GM18870 (cell line): ENCODE data around the gene GPR137C.
"Not testable (repeated sequence)": the region's sequence is repeated elsewhere in the genome, so short reads cannot be mapped to it uniquely, and the experiment has no call there.

Source experiments
- ATAC-seq: cut with Tn5 transposase; IDR thresholded peaks from one replicate; pipeline ENCODE4 v1.9.1; 2021; ENCODE audit warnings: moderate library complexity; ENCODE audit not compliant: unreplicated experiment

Gene GPR137C

DNA sequence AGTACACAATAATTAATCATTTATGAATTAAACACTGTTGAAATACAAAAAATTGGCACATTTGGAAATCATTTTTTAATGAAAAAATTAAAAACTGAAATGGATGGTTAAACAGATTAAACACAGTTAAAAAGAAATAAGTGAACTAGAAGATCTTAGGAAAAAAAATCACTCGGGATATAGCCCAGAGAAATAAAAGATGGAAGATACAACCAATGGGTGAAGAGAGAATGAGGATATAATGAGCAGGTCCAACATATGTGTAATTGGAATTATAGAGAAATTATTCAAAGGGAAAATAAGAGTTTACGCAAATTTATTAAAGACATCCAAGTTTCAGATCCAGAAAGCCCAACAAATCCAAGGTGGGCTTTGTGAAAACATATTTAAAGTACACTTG lies 6.1 kb downstream of the GPR137C start:
- ATAC-seq, result no peak

DNA sequence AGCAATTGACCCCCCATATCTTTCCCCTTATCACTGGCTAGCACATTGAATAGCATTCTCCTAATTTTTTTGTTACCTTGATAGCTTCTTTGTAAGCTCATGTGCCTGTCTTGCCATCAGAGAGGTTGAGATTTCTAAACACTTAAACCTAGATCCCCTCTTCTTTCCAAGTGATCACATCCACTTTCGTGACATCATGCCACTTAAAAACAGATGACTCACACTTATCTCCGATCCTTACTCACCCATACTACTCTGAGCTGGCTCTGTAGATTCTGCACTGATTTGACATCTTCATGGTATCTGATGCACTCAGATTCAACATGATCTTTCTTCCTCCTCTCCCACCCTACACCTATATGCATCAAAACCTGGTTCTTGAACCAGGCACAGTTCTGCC lies 10.5 kb downstream of the GPR137C start:
- ATAC-seq, result no peak

DNA sequence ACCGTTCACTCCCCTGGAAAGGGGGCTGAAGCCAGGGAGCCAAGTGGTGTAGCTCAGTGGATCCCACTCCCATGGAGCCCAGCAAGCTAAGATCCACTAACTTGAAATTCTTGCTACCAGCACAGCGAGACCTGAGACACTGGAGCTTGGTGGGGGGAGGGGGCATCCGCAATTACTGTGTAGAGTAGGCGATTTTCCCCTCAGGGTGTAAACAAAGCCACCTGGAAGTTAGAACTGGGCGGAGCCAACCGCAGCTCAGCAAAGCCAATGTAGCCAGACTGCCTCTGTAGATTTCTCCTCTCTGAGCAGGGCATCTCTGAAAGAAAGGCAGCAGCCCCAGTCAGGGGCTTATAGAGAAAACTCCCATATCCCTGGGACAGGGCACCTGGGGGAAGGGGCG lies 15.8 kb downstream of the GPR137C start:
- not testable (repeated sequence) for ATAC-seq

- no peak for ATAC-seq
Measured at GRCh38 chr14:52575858-52576257, 23.2 kb downstream of the GPR137C start.

GRCh38 chr14:52583544-52583943 lies 30.9 kb downstream of the GPR137C start:
- no peak for ATAC-seq

DNA sequence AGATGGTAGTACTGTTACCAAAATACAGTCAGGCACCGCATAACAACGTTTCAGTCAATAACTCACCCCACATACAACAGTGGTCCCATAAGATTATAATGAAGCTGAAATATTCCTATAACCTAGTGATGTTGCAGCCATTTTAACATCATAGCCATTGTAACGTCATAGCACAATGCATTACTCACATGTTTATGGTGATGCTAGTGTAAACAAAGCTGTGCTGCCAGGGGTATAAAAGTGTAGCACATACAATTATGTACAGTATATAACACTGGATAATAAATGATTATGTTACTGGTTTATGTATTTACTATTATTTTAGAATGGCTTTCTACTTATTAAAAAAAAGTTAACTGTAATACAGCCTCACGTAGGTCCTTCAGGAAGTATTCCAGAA lies 37.0 kb downstream of the GPR137C start:
- no peak for ATAC-seq

DNA sequence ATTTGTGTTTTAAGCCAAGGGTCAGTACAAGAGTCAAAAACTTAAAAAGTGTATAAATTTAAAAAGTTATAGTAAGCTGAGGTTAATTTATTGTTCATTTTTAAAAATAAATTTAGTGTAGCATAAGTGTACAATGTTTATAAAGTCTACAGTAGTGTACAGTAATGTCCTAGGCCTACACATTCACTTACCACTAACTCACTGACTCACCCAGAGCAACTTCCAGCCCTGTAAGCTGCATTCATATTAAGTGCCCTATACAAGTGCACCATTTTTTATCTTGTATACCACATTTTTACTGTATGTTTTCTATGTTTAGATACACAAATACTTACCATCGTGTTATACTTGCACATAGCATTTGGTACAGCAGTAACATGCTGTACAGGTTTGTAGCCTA lies 37.7 kb downstream of the GPR137C start:
- no peak for ATAC-seq

DNA sequence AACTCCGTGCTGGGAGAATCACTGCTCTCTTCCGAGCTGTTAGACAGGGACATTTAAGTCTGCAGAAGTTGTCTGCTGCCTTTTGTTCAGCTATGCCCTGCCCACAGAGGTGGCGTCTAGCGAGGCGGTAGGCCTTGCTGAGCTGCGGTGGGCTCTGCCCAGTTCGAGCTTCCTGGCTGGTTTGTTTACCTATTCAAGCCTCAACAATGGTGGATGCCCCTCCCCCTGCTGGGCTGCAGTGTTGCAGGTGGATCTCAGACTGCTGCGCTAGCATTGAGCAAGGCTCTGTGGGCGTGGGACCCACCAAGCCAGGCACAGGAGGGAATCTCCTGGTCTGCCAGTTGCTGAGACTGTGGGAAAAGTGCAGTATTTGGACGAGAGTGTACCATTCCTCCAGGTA lies 43.7 kb downstream of the GPR137C start:
- ATAC-seq, result no peak

GRCh38 chr14:52596861-52597260 lies 44.2 kb downstream of the GPR137C start:
- ATAC-seq, result no peak

DNA sequence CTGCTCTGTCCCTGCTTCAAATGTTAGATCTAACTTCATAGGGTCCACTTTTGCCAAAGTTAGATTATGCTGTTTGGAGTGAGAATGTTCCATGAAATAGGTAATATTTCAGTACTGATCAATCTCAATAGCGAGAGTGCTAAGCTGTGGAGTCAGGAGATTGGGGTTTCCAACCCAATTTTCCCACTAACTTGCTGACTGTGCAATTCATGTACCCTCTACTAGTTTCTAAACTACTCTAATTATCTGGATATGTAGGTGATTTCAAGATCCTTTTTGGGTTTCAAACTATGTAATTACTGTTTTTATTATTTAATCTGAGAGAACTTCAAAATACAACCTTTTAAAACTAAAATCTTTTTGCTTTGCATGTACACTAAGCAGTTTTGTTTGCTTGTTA lies 45.9 kb downstream of the GPR137C start:
- ATAC-seq, result no peak

DNA sequence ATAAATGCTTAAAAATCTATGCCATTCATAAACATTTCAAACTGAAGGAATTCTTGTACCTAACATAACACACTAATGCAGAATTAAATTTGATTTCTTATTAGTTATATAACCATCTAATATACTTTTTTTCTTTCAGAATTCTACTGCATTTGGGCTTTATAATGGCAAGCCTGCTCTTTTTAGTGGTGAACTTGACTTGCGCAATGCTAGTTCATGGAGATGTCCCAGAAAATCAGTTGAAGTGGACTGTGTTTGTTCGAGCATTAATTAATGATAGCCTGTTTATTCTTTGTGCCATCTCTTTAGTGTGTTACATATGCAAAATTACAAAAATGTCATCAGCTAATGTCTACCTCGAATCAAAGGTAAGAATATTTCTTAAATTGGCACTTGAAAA lies 47.3 kb downstream of the GPR137C start:
- no peak for ATAC-seq

DNA sequence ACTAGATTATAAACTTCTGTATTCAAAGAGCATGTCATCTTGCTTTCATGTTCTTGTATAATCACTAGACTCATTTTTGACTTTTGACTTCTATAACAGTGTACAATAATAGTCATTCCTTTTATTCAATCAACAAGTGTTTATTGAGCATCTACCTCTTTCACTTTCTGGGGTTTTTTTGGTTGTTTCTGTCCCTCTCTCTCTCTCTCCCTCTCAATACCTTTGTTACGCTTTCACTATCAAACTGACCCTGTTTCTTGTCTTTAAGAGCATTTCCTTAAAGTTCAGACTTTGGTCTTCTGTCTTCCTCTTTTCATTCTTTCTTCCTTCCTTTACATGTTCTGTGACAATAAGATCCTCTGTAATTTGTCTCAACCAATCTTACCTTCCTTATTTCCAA lies 49.5 kb downstream of the GPR137C start:
- ATAC-seq, result no peak

DNA sequence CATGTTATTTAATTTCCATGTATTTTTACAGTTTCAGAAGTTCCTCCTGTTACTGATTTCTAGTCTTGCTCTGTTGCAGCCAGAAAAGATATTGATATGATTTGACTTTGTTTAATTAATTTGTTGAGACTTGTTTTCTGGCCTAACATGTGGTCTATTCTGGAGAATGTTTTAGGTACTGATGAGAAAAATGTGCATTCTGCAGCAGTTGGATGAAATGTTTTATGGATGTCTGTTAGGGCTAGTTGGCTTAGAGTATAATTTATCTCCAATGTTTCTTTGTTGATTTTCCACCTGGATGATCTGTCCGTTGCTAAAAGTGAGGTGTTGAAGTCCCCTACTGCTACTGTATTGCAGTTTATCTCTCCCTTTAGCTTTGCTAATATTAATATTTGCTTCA lies 54.4 kb downstream of the GPR137C start:
- ATAC-seq, result no peak

GRCh38 chr14:52609445-52610044 lies 56.9 kb downstream of the GPR137C start:
- ATAC-seq, result no peak

GRCh38 chr14:52610187-52610586 lies 57.6 kb downstream of the GPR137C start:
- ATAC-seq, result no peak

DNA sequence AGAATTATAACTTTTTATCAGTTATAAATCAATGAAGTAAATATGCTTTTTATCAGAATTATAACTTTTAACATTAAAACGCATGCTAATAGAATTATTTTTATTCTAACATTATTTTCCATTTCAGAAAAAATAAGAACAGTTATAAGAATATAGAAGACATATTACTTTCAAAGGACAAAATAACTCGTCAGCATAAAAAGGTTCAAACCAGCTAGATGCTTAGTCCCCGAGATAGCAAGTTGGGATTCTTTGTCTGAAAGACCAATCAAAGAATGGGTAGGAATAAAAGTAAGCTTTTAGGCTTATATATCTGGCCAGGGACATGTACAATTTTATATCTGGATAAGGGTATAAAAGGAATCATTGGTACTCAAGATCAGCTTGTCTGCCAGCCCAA lies 66.0 kb downstream of the GPR137C start:
- no peak for ATAC-seq

DNA sequence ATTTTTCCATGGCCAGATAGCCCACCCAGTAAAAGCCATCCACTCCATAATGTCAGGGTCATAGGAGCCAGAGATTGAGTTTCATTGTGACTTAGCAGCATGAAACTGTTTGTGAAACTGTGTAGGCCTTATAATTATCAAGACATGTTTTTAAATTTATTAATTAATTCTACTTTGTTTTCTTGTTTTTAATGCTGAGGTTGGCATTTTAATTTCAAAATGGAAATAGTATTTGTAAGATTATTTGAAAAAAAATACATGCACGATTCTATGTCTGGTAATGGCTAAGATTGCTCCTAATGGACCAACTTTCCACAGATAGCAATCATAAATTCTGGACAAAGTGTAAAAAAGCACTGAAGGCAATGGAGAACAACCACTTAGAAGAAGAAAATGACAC lies 67.1 kb downstream of the GPR137C start:
- no peak for ATAC-seq

DNA sequence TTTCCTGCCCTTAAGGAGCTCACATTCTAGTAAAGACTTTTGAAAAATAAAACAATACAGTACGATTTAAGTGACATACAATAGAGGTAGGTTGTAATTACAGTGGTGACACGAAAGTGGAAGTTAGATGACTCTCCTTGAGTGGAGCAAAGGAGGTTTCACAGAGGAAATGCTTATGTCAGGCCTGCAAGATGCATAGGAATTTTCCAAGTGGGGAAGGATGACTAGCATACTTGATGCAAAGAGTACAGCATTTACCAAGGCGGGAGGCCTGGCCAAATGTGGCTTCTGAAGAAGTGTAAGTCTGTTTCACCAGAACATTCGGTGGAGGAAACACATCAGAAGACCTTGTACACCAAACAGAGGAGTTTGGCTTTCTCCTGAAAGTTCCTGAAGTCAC lies 87.5 kb downstream of the GPR137C start:
- no peak for ATAC-seq

GRCh38 chr14:52641745-52642144 lies 89.1 kb downstream of the GPR137C start:
- ATAC-seq, result no peak

GRCh38 chr14:52649511-52649910 lies 96.9 kb downstream of the GPR137C start:
- no peak for ATAC-seq

- no peak for ATAC-seq
Measured at GRCh38 chr14:52650774-52651173, 98.1 kb downstream of the GPR137C start.

DNA sequence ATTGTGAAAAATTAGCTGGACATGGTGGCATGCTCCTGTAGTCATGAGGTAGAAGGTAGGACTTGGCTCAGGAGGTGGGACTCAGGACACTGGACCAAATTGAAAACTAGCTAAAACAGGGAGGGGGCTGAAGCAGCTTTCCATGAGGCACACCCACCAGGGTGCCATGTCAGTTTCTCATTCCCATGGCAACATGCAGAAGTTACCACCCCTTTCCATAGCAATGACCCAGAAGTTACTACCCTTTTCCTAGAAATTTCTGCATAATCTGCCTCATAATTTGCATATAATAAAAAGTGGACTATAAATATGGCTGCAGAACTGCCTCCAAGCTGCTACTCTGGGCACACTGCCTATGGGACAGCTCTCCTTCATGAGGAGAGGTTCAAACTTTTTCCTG lies 104.3 kb downstream of the GPR137C start:
- ATAC-seq, result no peak

- no peak for ATAC-seq
Measured at GRCh38 chr14:52660325-52660724, 107.7 kb downstream of the GPR137C start.

DNA sequence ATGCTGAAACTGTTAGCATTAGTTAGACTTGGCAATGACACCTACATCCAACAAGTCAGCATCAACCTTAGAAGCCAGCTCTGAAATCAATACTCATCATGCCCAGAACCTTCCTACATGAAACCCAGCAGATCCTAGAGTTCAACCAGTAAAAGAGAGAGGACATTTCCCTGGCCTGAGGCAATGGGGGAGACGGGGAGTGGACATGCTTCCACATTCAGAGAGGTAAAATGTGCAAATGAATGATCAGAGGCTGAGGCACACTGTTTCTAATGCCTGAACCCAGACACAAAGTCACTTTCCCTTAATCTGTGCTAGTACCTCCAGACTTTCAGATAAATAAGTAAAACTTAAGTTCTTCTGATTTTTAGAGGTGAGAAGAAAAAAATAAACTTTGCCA lies 108.2 kb downstream of the GPR137C start:
- no peak for ATAC-seq
